ENCODE data around the gene CPNE6. TPM values are rescaled to one million over a fixed set of nuclear protein-coding genes. Genes with fewer than 3 reads are reported as not detected.

The CPNE6 gene
- total RNA-seq, 1 experiment from 2014 or later: not detected

DNA sequence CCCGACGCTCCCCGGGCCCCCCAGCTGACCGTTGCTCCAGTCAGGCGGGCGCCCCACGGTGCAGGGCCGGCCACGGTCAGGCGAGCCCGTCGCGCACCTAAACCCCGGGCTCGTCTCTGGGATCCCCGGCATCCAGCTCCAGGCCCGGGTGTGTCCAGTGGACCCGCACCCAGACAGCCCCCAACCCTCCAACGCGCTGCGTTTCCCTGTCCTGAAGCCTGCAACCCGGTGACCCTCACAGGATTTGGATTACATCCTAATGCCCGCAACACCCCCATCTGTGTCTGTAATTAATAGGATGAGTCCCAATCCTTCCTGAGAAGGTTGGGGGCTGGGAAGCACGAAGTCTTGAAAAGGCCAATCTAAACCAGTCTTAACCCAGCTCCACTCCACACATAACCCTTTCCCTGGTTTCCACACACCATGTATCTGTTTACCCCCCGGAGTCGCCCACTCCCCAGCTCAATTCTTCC, 10.4 kb downstream of the CPNE6 start:
- Histone ChIP-seq H3K36me3 (ENCODE audit: low read depth) (no peaks in the 10 kb centered on the region), H3K27me3 (ENCODE audit: insufficient read depth, low read depth) (no peaks in the 10 kb centered on the region), H3F3A (ENCODE audit: insufficient read depth, low read depth) (no peaks in the 10 kb centered on the region), H3K4me1 (replicated peaks; ENCODE audit: insufficient read depth) (peaks cover 10% of the 10 kb centered on the region; the same call in 1 of the 2 replicates), H3K4me3 (peak overlapping the region; percentile 68; the same call in 1 of the 2 replicates), H3K9me3 (ENCODE audit: insufficient read depth, low read depth) (no peaks in the 10 kb centered on the region), H3K9me2 (ENCODE audit: insufficient read depth) (no peaks in the 10 kb centered on the region), H3K79me2 (ENCODE audit: low read depth) (no peaks in the 10 kb centered on the region), H3K4me2 (peak overlapping the region; percentile 77), H2AFZ (peak overlapping the region; percentile 68; the same call in 1 of the 2 replicates), H3K27ac (no peak overlapping the region), H4K20me1 (ENCODE audit: insufficient read depth) (no peaks in the 10 kb centered on the region)
- TSS peak; percentile 71 for BruUV-seq (replicated peaks)
- no peak for TF ChIP-seq EZH2 (IDR thresholded peaks at IDR 0.05; ENCODE audit: low read depth)
- TF ChIP-seq, protein P1, sequence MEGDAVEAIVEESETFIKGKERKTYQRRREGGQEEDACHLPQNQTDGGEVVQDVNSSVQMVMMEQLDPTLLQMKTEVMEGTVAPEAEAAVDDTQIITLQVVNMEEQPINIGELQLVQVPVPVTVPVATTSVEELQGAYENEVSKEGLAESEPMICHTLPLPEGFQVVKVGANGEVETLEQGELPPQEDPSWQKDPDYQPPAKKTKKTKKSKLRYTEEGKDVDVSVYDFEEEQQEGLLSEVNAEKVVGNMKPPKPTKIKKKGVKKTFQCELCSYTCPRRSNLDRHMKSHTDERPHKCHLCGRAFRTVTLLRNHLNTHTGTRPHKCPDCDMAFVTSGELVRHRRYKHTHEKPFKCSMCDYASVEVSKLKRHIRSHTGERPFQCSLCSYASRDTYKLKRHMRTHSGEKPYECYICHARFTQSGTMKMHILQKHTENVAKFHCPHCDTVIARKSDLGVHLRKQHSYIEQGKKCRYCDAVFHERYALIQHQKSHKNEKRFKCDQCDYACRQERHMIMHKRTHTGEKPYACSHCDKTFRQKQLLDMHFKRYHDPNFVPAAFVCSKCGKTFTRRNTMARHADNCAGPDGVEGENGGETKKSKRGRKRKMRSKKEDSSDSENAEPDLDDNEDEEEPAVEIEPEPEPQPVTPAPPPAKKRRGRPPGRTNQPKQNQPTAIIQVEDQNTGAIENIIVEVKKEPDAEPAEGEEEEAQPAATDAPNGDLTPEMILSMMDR (conservative IDR thresholded peaks at IDR 0.05): no peak
- intact Hi-C loops (cut with micrococcal nuclease; ENCODE audit: unreplicated experiment): no loop called here
- DNase-seq: no peak
- ChIA-PET CTCF (interaction anchor here (0.6 kb wide), 1 partner anchor 12 kb away, joined by 5 read pairs; no protein-coding TSS in a partner anchor), POLR2A (ENCODE audit: unreplicated experiment) (no interaction called here)

DNA sequence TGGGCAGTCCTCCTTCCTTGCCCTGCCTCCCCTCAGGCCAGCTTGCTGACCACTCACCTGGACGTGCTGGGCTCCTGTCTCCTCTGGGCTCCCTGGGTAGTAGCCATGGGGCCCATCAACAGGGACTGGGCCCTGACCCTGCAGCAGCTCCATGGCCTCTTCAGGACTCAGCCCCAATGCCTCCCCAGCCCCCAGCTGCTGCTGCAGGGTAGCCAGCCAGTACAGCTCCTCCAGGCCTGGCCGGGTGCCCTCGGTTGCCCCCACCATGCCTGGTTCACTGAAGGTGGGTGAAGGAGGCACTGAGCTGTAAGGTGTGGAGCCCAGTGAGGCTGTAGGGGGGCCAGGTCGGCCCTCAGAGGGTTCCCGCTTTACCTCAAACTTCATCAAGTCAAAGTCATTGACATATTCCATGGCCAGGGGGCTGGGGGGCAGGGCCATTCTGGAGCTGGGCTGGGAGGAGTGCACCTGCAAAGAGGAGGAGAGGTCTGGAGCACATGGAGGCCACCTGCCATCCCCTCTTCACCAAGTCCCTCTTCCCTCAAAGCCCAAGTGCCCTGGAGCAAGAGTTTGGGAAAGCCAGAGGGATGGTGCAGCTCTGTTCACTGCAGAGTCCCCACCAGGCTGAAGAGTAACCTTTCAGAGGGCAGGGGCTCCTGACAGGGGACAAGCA, 11.2 kb downstream of the CPNE6 start:
- intact Hi-C loops (cut with micrococcal nuclease; ENCODE audit: unreplicated experiment): no loop called here
- no peaks in the 10 kb centered on the region for H4K20me1 ChIP-seq (ENCODE audit: insufficient read depth)
- no peak overlapping the region for H2AFZ ChIP-seq
- POLR2A ChIA-PET (ENCODE audit: unreplicated experiment): no interaction called here
- no peaks in the 10 kb centered on the region for H3K9me2 ChIP-seq (ENCODE audit: insufficient read depth)
- H3K36me3 ChIP-seq (ENCODE audit: low read depth): no peaks in the 10 kb centered on the region
- no peak overlapping the region for H3K4me3 ChIP-seq
- peaks cover 10% of the 10 kb centered on the region; the same call in 1 of the 2 replicates for H3K4me1 ChIP-seq (replicated peaks; ENCODE audit: insufficient read depth)
- H3K4me2 ChIP-seq: no peak overlapping the region
- no peaks in the 10 kb centered on the region for H3K27me3 ChIP-seq (ENCODE audit: insufficient read depth, low read depth)
- DNase-seq: no peak
- H3F3A ChIP-seq (ENCODE audit: insufficient read depth, low read depth): no peaks in the 10 kb centered on the region
- CTCF ChIA-PET: no interaction called here
- BruUV-seq (replicated peaks): no TSS peak
- H3K9me3 ChIP-seq (ENCODE audit: insufficient read depth, low read depth): no peaks in the 10 kb centered on the region
- no peak overlapping the region for H3K27ac ChIP-seq
- TF ChIP-seq, protein P1 (conservative IDR thresholded peaks at IDR 0.05): no peak
- no peak for TF ChIP-seq EZH2 (IDR thresholded peaks at IDR 0.05; ENCODE audit: low read depth)
- H3K79me2 ChIP-seq (ENCODE audit: low read depth): no peaks in the 10 kb centered on the region

DNA sequence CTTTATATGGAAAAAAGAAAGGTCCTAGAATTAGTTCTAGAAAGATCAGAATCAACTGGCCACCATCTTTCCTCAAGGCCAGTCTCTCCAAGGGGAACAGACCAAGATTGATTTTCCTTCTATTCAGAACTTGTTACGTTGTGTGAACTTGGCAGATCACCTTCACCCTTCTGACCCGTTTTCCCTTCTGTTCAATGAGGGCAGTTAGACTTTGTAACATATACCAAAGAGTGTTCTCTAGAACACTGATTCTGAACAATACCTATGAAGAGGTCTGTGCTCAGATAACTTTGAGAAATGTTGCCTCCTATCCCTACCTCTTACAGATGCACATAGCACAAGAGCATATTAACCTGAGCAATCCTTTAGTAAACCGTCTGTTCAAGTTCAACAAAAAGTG, 12.1 kb downstream of the CPNE6 start:
- no peak overlapping the region for H3K27ac ChIP-seq
- H3F3A ChIP-seq (ENCODE audit: insufficient read depth, low read depth): no peaks in the 10 kb centered on the region
- H3K4me3 ChIP-seq: no peak overlapping the region
- ChIA-PET CTCF (no interaction called here), POLR2A (ENCODE audit: unreplicated experiment) (no interaction called here)
- H3K9me3 ChIP-seq (ENCODE audit: insufficient read depth, low read depth): no peaks in the 10 kb centered on the region
- no peak for TF ChIP-seq EZH2 (IDR thresholded peaks at IDR 0.05; ENCODE audit: low read depth)
- TF ChIP-seq, protein P1 (conservative IDR thresholded peaks at IDR 0.05): no peak
- BruUV-seq (replicated peaks): no TSS peak
- intact Hi-C loops (cut with micrococcal nuclease; ENCODE audit: unreplicated experiment): no loop called here
- no peak overlapping the region for H3K4me2 ChIP-seq
- H3K36me3 ChIP-seq (ENCODE audit: low read depth): no peaks in the 10 kb centered on the region
- H3K4me1 ChIP-seq (replicated peaks; ENCODE audit: insufficient read depth): peaks cover 10% of the 10 kb centered on the region; the same call in 1 of the 2 replicates
- H3K27me3 ChIP-seq (ENCODE audit: insufficient read depth, low read depth): no peaks in the 10 kb centered on the region
- no peaks in the 10 kb centered on the region for H3K79me2 ChIP-seq (ENCODE audit: low read depth)
- no peaks in the 10 kb centered on the region for H4K20me1 ChIP-seq (ENCODE audit: insufficient read depth)
- H3K9me2 ChIP-seq (ENCODE audit: insufficient read depth): no peaks in the 10 kb centered on the region
- H2AFZ ChIP-seq: no peak overlapping the region
- no peak for DNase-seq
